Adrenal gland (tissue), 5 donors: Measurements from ENCODE around the gene WDR4.
"Not testable (repeated sequence)": the region's sequence is repeated elsewhere in the genome, so short reads cannot be mapped to it uniquely, and the experiment has no call there.

Experiments
- CTCF ChIP-seq, 6 experiments: fragments of 450-650 bp in 4 of 6; fragments of 200-600 bp in 2 of 6; sonication (generic) in 1 of 6; IDR thresholded peaks; 1 replicate in 5 of 6; 2 replicates in 1 of 6; pipeline versions ENCODE4 v1.5.1 to v1.8.0; 2016 to 2021; ENCODE audit warnings: antibody characterized with exemption in 6 of 6, mild to moderate bottlenecking in 2 of 6, moderate library complexity in 1 of 6
- POLR2A ChIP-seq, 2 donors: fragments of 450-650 bp; IDR thresholded peaks; one replicate each; pipeline ENCODE4 v1.6.1; 2017; ENCODE audit warnings: antibody characterized with exemption in 2 of 2, mild to moderate bottlenecking in 2 of 2, moderate library complexity in 1 of 2
- donor health status: DM: no; HTN: no; CAD: no.

- not testable (repeated sequence) for TF ChIP-seq CTCF, POLR2A (IDR thresholded peaks at IDR 0.05)
Observed at GRCh38 chr21:42848144-42848931, 31.0 kb downstream of the WDR4 start.
